ENCODE measurements around the gene CYP4B1. TPM values are rescaled to one million over a fixed set of nuclear protein-coding genes. Genes with fewer than 3 reads are reported as not detected.
A peak's percentile ranks its signal among the peaks of the same experiment; 100 is the strongest.

The CYP4B1 gene
- total RNA-seq, 1 donor from 2014 or later, result not detected

- no peak overlapping the region for H3K4me2 ChIP-seq
These were observed 6.1 kb downstream of the CYP4B1 start for GRCh38 chr1:46804926-46805325.

GRCh38 chr1:46805755-46806154 lies 6.9 kb downstream of the CYP4B1 start:
- H3K4me1 ChIP-seq, result no peaks in the 10 kb centered on the region
- no peaks in the 10 kb centered on the region for H3K9me3 ChIP-seq (ENCODE audit: low read depth)
- no peaks in the 10 kb centered on the region for H4K20me1 ChIP-seq (ENCODE audit: low read depth)
- no peak overlapping the region for H2AFZ ChIP-seq (replicated peaks)
- H3K9ac ChIP-seq, result no peak overlapping the region
- DNase-seq (ENCODE audit: low spot score), result no peak
- H3F3A ChIP-seq (ENCODE audit: low read depth), result no peaks in the 10 kb centered on the region
- H3K79me2 ChIP-seq (ENCODE audit: low read depth), result no peaks in the 10 kb centered on the region
- no peaks in the 10 kb centered on the region for H3K4me1 Mint-ChIP-seq
- no peak overlapping the region for H3K4me2 ChIP-seq
- no peak overlapping the region for H3K4me3 Mint-ChIP-seq
- H3K27ac ChIP-seq, result no peak overlapping the region
- H3K9me3 Mint-ChIP-seq, result no peaks in the 10 kb centered on the region
- H3K27me3 Mint-ChIP-seq (ENCODE audit: insufficient read depth, low read depth), result peaks cover 4% of the 10 kb centered on the region
- no peaks in the 10 kb centered on the region for H3K36me3 Mint-ChIP-seq
- no peaks in the 10 kb centered on the region for H3K36me3 ChIP-seq
- H3K27ac Mint-ChIP-seq, result no peak overlapping the region
- TF ChIP-seq EZH2 (IDR thresholded peaks at IDR 0.05) (no peak), CTCF (IDR thresholded peaks at IDR 0.05) (no peak), EZH2phosphoT487 (IDR thresholded peaks at IDR 0.05) (no peak)
- no peaks in the 10 kb centered on the region for H3K27me3 ChIP-seq
- no peak overlapping the region for H3K4me3 ChIP-seq

More at GRCh38 chr1:46804926-46805325, 6.1 kb downstream of the CYP4B1 start:
- Mint-ChIP-seq H3K4me1 (no peaks in the 10 kb centered on the region), H3K27ac (no peak overlapping the region), H3K9me3 (no peaks in the 10 kb centered on the region), H3K36me3 (no peaks in the 10 kb centered on the region), H3K27me3 (ENCODE audit: insufficient read depth, low read depth) (peaks cover 4% of the 10 kb centered on the region), H3K4me3 (no peak overlapping the region)
- no peak for TF ChIP-seq EZH2phosphoT487 (IDR thresholded peaks at IDR 0.05)
- TF ChIP-seq EZH2 (IDR thresholded peaks at IDR 0.05), result no peak
- H3K4me1 ChIP-seq, result no peaks in the 10 kb centered on the region
- H3K27ac ChIP-seq, result no peak overlapping the region
- no peaks in the 10 kb centered on the region for H3K27me3 ChIP-seq
- H3K9ac ChIP-seq, result no peak overlapping the region
- no peak for DNase-seq (ENCODE audit: low spot score)
- H3K36me3 ChIP-seq, result no peaks in the 10 kb centered on the region
- no peaks in the 10 kb centered on the region for H3K9me3 ChIP-seq (ENCODE audit: low read depth)
- H3F3A ChIP-seq (ENCODE audit: low read depth), result no peaks in the 10 kb centered on the region
- H2AFZ ChIP-seq (replicated peaks), result no peak overlapping the region
- no peak overlapping the region for H3K4me3 ChIP-seq
- no peaks in the 10 kb centered on the region for H3K79me2 ChIP-seq (ENCODE audit: low read depth)
- H4K20me1 ChIP-seq (ENCODE audit: low read depth), result no peaks in the 10 kb centered on the region

GRCh38 chr1:46806196-46807020 lies 7.6 kb downstream of the CYP4B1 start:
- Mint-ChIP-seq H3K9me3 (no peaks in the 10 kb centered on the region), H3K4me3 (no peak overlapping the region), H3K4me1 (no peaks in the 10 kb centered on the region), H3K27me3 (ENCODE audit: insufficient read depth, low read depth) (peaks cover 8% of the 10 kb centered on the region), H3K36me3 (no peaks in the 10 kb centered on the region), H3K27ac (no peak overlapping the region)
- no peak for DNase-seq (ENCODE audit: low spot score)
- TF ChIP-seq CTCF (IDR thresholded peaks at IDR 0.05) (no peak), EZH2phosphoT487 (IDR thresholded peaks at IDR 0.05) (no peak), EZH2 (IDR thresholded peaks at IDR 0.05) (no peak)
- H3K9ac ChIP-seq, result no peak overlapping the region
- H2AFZ ChIP-seq (replicated peaks), result peak overlapping the region; percentile 26
- H3K27me3 ChIP-seq, result no peaks in the 10 kb centered on the region
- H3K27ac ChIP-seq, result no peak overlapping the region
- H3K79me2 ChIP-seq (ENCODE audit: low read depth), result no peaks in the 10 kb centered on the region
- H3F3A ChIP-seq (ENCODE audit: low read depth), result no peaks in the 10 kb centered on the region
- no peaks in the 10 kb centered on the region for H4K20me1 ChIP-seq (ENCODE audit: low read depth)
- no peaks in the 10 kb centered on the region for H3K9me3 ChIP-seq (ENCODE audit: low read depth)
- no peaks in the 10 kb centered on the region for H3K36me3 ChIP-seq
- H3K4me2 ChIP-seq, result no peak overlapping the region
- H3K4me1 ChIP-seq, result no peaks in the 10 kb centered on the region
- H3K4me3 ChIP-seq, result no peak overlapping the region

Measured in neural progenitor cell (in vitro differentiated cells).